SK-N-SH treated with all-trans-retinoic acid at 6 μM for 48 hours (cell line): ENCODE results near the gene CDKN2B-AS1.

Experiments
- BACH2 ChIP-seq: fragments of 250-450 bp; sonication (Bioruptor Pico); IDR thresholded peaks from 2 replicates; pipeline ENCODE4 v1.9.0; 2021; ENCODE audit warnings: mild to moderate bottlenecking, borderline replicate concordance
- CREB5 ChIP-seq: fragments of 250-450 bp; sonication (Bioruptor Pico); IDR thresholded peaks from 2 replicates; pipeline ENCODE4 v1.5.1; 2020; ENCODE audit warnings: low read depth, mild to moderate bottlenecking, moderate library complexity
- CSDC2 ChIP-seq: fragments of 250-450 bp; sonication (Bioruptor Pico); IDR thresholded peaks from 2 replicates; pipeline ENCODE4 v1.5.0; 2020; ENCODE audit warnings: mild to moderate bottlenecking, moderate library complexity
- CSRNP3 ChIP-seq: fragments of 250-450 bp; sonication (Bioruptor Pico); IDR thresholded peaks from 2 replicates; pipeline ENCODE4 v1.5.1; 2021; ENCODE audit warnings: mild to moderate bottlenecking, moderate library complexity
- RARB ChIP-seq: fragments of 250-450 bp; sonication (Bioruptor Pico); IDR thresholded peaks from 2 replicates; pipeline ENCODE4 v1.8.0; 2021; ENCODE audit warnings: mild to moderate bottlenecking, moderate library complexity
- SNAI2 ChIP-seq: fragments of 250-450 bp; sonication (Bioruptor Pico); IDR thresholded peaks from 2 replicates; pipeline ENCODE4 v1.5.0; 2020; ENCODE audit warnings: mild to moderate bottlenecking, moderate library complexity
- ZFP3 ChIP-seq: fragments of 250-450 bp; sonication (Bioruptor Pico); IDR thresholded peaks from 2 replicates; pipeline ENCODE4 v1.5.0; 2020; ENCODE audit warnings: mild to moderate bottlenecking, moderate library complexity
- ZNF8 ChIP-seq: fragments of 450-650 bp; formaldehyde crosslinking; IDR thresholded peaks from 2 replicates; pipeline ENCODE4 v1.5.0; 2020; ENCODE audit warnings: mild to moderate bottlenecking, moderate library complexity

- TF ChIP-seq CSDC2 (CRISPR knock-in tag) (no peak), ZNF8 (CRISPR knock-in tag) (no peak), BACH2 (CRISPR knock-in tag) (no peak), ZFP3 (CRISPR knock-in tag) (no peak), CSRNP3 (no peak), SNAI2 (CRISPR knock-in tag) (no peak), RARB (CRISPR knock-in tag) (no peak), CREB5 (CRISPR knock-in tag) (no peak)
These were observed 72.6 kb downstream of the CDKN2B-AS1 start for GRCh38 chr9:22067196-22067595.
